Measurements from ENCODE around the gene RFX4. TPM values are rescaled to one million over a fixed set of nuclear protein-coding genes. Genes with fewer than 3 reads are reported as not detected.

The RFX4 gene
- total RNA-seq, 1 donor from 2014 or later, result not detected

DNA sequence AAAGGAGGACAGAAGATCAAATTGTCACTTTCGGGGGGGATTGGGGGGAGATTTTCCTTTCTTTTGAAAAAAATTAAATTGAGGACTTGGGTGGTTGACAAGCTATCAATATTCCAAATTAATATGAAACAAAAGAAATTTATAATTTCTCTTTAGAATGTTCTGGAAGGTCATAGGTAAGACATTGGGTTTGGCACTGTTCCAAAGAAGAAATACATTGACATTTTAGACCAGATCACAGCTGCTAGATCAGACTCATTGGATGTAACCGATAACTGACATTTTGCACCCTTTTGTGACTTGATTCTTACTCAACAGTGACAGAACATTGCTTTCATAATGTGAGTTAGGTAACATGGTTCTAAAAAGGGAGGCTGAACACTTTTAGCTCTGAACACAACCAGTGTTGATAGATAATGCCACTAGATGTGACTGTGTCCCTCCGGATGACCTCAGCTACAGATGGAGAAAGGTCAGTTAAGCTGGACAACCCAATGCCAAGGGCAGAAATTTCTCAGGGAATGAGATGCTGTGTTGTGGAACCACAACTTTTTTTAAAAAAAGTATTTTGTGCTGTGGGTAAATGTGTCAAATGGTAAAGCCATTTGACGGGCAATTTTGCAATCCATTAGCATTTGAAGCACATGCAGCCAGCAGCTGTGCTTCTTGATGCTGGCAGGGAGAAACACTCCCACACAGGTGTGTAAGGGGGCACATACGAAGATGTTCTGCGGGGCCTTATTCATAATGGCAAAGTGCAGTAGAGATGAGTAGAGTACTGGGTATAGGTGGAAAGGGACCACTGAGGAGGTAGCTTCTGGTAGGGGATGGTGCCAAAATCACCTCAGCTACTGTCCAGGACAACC lies 62.9 kb downstream of the RFX4 start:
- no peak overlapping the region for H3K4me3 ChIP-seq (ENCODE audit: low read depth, low read length)
- TF ChIP-seq, protein P1, sequence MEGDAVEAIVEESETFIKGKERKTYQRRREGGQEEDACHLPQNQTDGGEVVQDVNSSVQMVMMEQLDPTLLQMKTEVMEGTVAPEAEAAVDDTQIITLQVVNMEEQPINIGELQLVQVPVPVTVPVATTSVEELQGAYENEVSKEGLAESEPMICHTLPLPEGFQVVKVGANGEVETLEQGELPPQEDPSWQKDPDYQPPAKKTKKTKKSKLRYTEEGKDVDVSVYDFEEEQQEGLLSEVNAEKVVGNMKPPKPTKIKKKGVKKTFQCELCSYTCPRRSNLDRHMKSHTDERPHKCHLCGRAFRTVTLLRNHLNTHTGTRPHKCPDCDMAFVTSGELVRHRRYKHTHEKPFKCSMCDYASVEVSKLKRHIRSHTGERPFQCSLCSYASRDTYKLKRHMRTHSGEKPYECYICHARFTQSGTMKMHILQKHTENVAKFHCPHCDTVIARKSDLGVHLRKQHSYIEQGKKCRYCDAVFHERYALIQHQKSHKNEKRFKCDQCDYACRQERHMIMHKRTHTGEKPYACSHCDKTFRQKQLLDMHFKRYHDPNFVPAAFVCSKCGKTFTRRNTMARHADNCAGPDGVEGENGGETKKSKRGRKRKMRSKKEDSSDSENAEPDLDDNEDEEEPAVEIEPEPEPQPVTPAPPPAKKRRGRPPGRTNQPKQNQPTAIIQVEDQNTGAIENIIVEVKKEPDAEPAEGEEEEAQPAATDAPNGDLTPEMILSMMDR (conservative IDR thresholded peaks at IDR 0.05; ENCODE audit: low read depth, low read length), result no peak
- no peak for DNase-seq (ENCODE audit: low read depth)

DNA sequence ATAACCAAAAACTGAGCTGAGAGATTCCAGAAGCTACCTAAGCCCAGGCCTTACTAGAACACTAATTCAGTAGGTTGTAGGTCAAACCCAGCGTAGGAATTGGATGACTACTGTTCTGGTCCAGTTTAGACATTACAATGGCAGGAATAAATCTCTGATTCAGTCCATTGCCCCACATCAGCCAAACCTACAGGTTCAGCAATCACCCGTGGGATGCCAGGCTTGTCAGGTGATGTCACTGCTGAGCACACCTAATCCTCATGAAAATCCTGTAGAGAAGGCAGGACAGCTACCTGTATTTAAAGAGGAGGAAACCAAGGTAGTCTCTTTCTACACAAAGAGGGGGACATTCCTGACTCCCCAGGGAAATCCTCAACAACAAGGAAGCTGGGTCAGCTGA lies 63.7 kb downstream of the RFX4 start:
- no peak for DNase-seq (ENCODE audit: low read depth)
- TF ChIP-seq, protein P1 (conservative IDR thresholded peaks at IDR 0.05; ENCODE audit: low read depth, low read length), result no peak
- H3K4me3 ChIP-seq (ENCODE audit: low read depth, low read length), result no peak overlapping the region

DNA sequence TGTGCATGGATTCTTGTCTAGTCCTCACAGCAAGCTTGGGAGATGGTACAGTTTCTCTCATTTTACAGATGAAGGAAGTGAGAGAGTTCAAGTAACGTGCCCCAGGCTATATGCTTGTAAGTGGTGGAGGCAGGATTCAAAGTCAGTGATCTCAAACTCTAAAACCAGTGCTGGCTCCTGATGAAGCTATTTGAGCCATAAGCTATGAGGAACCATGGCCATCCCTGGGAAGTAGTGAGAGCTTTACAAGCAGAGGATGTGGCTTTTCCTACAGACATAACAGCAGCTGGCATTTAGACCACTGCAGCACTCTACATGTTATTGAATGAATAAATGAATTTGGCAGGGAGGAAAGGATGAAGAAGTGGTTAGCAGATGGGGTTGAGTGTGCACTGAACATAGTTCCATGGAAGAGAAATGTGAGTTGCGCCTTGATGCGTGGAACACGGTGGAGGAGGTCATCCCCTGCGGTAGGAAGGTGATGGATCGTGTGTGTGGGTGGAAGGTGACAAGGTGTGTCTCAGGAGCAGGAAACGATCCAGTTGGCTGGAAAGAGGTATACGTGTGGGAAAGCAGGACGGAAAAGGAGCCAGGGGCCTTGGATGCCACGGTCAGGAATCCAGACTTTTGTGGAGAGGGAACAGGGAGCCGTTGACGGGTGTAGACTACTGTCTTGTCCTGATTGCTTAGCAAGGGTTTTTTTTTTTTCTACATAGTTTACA lies 65.2 kb downstream of the RFX4 start:
- TF ChIP-seq, protein P1 (conservative IDR thresholded peaks at IDR 0.05; ENCODE audit: low read depth, low read length), result no peak
- H3K4me3 ChIP-seq (ENCODE audit: low read depth, low read length), result no peak overlapping the region
- no peak for DNase-seq (ENCODE audit: low read depth)

DNA sequence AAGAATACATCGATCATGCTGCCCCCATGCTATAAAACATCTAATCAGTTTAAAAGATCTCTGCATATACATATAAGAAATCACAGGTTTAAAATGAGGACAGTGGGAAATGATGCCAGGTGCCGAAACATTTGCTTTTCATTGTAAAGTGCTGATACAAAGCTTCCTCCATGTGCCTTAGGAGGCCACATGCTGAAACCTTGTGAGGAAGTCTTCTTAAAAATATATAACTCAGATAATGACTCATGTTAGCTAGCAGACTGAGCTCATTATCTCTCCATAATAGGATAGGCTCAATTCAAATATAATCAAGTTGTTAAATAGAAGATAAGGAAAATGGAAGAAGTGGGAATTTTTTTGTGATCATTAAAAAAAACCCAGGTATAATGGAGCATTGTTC lies 65.9 kb downstream of the RFX4 start:
- TF ChIP-seq, protein P1 (conservative IDR thresholded peaks at IDR 0.05; ENCODE audit: low read depth, low read length), result no peak
- no peak overlapping the region for H3K4me3 ChIP-seq (ENCODE audit: low read depth, low read length)
- no peak for DNase-seq (ENCODE audit: low read depth)

DNA sequence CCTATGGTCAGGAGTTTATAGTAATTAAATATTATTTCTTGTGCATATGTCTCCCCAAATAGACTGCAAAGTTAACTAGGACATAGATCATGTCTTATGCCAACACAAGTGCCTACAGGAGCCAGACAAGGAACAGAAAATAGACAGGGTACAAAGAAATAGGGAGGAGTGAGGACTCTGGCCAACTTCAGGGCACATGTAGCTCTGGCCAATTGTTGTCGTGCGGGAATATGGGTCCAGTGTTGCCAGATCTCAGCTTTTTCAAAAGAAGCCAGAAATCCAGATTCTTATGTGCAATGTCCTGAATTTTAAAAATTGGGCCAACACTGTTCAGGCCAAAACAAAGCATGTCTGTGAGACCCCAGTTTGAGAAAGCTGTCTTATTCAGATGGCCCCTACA lies 68.7 kb downstream of the RFX4 start:
- TF ChIP-seq, protein P1 (conservative IDR thresholded peaks at IDR 0.05; ENCODE audit: low read depth, low read length), result no peak
- no peak overlapping the region for H3K4me3 ChIP-seq (ENCODE audit: low read depth, low read length)
- DNase-seq (ENCODE audit: low read depth), result no peak

DNA sequence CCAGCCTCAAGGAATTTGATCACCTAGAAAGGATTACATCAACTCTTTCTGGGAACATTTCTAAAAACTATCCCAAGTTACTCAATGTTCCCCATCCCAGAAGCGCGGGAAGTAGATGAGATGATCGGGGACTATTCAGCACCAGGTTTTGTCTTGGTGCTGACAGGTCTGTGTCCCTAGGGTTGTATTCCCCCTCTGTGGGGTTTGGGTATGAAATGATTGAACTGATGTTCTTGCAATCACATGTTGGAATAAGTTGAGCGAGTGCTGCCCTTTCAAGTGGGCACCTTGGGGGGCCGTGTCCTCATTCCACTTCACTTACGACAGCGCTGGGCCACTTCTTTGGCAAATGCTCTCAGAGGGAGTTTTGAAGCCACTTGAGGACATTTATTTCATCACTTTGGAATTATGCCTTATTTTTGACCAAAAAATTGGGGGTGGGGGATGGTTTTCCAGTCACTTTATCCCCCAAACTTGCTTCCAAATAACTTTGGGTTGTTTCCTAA lies 69.8 kb downstream of the RFX4 start:
- no peak overlapping the region for H3K4me3 ChIP-seq (ENCODE audit: low read depth, low read length)
- TF ChIP-seq, protein P1 (conservative IDR thresholded peaks at IDR 0.05; ENCODE audit: low read depth, low read length), result no peak
- no peak for DNase-seq (ENCODE audit: low read depth)

Data from epithelial cell of proximal tubule (primary cell).